ENCODE data around the gene TEDC2.
"Not testable (repeated sequence)": the region's sequence is repeated elsewhere in the genome, so short reads cannot be mapped to it uniquely, and the experiment has no call there.

Gene TEDC2

DNA sequence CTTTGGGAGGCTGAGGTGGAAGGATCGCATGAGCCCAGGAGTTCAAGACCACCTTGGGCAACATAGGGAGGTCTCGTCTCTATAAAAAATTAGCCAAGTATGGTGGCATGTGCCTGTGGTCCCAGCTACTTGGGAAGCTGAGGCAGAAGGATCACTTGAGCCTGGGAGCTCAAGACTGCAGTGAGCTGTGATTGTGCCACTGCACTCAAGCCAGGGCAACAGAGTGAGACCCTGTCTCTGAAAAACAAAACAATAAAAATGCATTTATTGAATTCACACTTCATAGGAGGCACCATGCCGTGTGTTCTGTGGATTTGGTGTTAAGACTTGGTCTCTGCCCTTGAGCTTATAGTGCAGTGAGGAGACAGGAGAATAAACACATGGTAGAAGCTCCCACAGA, 17.4 kb downstream of the TEDC2 start:
- no peak for DNase-seq (ENCODE audit: low spot score)

- DNase-seq (ENCODE audit: low spot score), result peak; percentile 65
These were observed 18.4 kb downstream of the TEDC2 start for GRCh38 chr16:2478279-2478678.

- DNase-seq (ENCODE audit: low spot score), result not testable (repeated sequence)
These were observed 20.1 kb downstream of the TEDC2 start for GRCh38 chr16:2479996-2480395.

- DNase-seq (ENCODE audit: low spot score), result no peak
These were observed 21.0 kb downstream of the TEDC2 start for GRCh38 chr16:2480948-2481347.

- no peak for DNase-seq (ENCODE audit: low spot score)
These were observed 21.8 kb downstream of the TEDC2 start for GRCh38 chr16:2481676-2482075.

DNA sequence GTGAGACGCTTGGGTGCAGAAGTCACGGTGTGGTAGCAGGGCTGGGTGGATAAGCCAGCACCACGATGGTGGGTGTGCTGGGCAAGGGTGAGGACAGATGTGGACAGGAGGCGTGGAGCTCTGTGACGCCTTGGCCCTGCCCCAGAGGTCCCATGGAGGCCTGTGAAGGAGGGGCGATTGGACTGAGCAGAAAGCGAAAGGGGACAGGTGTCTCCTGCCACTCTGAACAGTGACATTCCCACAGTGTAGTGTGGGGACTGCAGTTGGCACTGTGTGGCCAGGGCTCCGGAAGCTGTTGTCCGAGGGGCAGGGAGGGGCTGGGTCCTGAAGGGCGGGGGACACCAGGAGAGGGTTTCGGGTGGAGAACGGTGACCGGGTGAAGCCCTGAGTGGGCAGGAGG, 22.3 kb downstream of the TEDC2 start:
- DNase-seq (ENCODE audit: low spot score), result no peak

DNA sequence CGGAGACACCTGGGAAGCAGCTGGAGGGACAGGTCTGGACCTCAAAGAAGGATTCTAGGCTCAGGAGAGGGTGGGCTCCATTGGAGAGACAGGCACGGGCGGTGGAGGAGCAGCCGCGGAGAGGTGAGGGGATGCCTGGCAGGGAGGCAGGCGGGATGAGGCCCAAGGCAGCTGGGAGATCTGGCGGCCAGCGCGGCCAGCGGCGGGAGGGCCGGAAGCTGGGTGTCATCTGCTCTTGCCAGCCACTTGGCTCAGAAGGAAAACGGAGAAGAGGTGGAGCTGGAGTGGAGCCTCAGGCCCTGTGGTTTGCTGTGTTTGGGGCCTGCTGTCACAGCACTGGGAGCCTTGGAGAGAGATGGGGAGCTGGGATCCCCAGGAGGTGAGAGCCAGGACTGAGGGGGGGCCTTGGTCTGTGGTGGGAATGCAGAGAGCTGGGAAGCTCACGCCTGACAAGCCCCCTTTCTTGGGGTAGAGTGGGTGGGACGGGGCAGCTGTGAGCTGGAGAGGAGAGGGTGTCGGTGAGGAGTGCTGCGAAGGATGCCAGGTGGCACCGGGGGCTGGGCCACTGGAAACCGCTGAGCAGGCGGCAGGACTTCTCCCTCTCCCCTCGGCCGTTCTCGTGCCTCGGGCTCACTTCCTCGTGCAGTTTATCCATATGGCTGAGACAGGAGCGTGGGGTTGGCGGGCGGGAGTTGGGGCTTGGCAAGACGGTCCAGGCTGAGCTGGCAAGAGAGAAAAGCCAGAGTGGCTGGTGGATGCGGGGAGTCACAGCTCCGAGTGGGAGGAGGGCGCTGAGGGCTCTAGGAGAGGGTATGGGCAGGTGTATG, 23.0 kb downstream of the TEDC2 start:
- no peak for DNase-seq (ENCODE audit: low spot score)

- DNase-seq (ENCODE audit: low spot score), result no peak
These were observed 24.3 kb downstream of the TEDC2 start for GRCh38 chr16:2483939-2484897.

DNA sequence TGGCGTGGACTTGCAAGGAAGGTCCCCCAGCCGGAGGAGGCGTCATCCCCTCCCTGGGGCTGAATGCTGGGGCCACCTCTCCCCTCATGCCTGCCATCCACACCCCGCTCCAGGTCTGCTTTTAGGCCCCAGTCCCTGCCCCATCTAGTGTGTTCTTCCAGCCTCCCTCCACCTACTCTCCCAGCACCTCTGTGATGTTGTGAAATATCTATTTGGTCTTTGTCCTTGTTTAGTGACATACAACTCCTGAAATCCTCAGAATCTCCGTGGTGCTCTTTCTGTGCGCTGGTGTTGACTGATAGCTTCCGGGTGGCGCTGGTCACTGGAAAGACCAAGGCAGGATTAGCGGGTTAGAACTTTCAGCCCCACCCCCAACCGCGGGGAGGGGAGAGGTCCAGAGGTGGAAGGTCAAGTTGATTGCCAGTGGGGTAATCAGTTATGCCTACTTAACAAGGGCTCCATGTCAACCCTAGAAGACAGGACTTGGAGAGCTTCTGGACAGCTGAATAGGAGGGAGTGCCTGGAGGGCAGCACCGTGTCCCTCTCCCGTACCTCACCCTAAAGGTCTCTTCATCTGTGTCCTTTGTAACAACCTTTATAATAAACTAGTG, 25.1 kb downstream of the TEDC2 start:
- no peak for DNase-seq (ENCODE audit: low spot score)

GRCh38 chr16:2485811-2486507, 26.1 kb downstream of the TEDC2 start:
- no peak for DNase-seq (ENCODE audit: low spot score)

DNA sequence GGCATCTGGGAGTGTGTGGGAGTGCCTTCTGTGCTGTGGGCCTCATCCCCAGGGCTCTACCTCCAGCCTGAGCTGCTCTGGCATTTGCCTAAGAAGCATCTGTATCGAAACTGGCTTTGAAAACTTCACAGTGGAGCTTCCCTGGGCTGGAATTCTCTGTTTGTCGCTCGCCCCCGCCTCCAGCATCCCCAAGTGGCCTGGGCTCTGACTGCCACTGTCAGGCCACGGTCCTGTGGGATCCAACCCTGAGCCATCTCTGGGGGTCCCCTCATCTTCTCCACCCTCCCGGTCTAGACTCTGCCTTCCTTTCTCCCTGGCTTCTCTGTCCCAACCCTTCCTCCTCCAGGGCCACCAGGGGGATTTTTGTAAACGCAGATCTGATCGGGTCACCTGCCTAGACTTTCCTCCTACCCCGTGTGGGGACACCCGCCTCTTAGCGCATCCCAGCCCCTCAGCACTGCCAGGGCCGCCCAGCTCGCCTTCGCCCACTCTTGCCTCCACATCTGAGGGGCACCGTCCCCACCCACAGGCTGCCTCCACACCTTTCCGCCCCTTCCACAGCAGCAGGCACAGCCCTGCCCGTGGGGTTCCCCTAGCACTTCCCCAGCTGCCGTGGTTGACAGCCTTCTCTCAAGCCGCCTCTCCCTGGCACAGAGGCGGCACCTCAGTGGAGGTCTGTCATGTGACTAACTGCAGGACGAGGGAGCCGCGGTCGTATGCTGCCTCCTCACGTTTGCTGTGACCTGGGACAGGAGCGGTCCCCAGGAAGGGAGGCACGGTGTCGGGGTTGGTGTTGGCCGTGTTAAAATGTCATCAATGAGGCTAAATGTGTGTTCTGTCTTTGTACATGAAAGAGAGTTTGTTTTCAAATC, 27.0 kb downstream of the TEDC2 start:
- peak; percentile 82 for DNase-seq (ENCODE audit: low spot score)

- DNase-seq (ENCODE audit: low spot score), result no peak
These were observed 27.6 kb downstream of the TEDC2 start for GRCh38 chr16:2487517-2487842.

- no peak for DNase-seq (ENCODE audit: low spot score)
These were observed 28.1 kb downstream of the TEDC2 start for GRCh38 chr16:2487903-2488531.

GRCh38 chr16:2489581-2489980, 29.7 kb downstream of the TEDC2 start:
- no peak for DNase-seq (ENCODE audit: low spot score)

DNA sequence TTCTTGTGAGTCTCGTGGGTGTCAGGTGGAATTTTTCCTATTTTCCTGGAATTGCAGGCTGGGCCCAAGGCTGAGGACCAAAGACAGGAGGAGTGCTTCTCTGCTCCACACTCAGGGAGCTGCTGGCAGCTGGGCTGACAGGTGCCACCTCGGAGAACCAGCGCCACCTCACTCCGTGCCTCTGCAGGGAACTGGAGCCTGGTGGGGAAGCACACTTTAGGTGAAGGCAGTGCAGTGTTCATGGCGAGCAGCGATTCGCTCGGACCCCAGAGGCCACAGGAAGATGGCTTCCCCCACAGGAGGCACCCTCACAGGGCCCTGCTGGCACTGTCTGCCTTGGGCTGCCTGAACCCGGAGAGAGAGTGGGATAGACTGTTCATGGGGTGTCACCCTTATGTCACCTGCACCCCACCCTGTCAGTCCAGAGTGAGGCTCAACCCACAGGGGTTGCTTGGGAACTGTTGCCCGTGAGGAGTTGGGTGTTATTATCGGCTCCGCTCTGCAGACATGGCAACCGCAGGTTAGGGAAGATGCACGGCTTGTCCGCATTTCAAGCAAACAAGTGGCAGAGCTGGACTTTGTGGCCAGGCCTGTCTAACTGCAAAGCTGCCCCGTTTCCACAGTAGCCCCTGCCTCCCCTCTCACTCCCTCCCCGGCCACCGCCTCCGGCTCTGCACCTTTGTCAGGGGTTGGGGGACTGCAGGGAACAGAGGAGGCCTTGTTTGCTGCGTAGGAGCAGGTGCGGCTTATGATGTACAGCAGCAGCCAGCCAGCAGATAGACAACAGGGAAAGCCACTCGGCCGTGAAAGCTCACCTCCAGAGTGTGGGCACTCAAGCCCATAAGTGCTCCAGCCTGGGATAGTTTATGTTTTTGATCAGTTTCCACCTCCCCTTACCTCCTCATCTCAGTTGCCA, 30.5 kb downstream of the TEDC2 start:
- DNase-seq (ENCODE audit: low spot score), result no peak

DNA sequence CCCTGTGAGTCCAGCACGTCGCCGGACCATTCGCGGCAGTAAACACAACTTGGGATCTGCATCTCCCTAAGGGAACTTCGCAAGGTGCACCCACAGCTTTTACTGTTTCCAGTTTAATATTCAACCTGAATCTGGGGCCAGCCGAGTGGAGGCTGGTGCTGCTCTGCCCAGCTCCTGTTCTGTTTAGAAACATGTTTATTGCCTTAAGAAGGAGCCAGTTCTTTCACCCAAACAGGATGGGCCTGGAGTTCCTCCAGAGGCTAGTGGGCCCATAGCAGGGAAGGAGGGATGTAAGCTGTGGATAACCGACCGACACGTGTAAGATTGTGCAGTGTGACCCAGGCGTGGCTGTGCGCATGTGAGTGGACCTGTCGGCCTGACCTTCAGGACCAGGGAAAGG, 32.4 kb downstream of the TEDC2 start:
- DNase-seq (ENCODE audit: low spot score), result no peak

- no peak for DNase-seq (ENCODE audit: low spot score)
These were observed 33.7 kb downstream of the TEDC2 start for GRCh38 chr16:2493605-2494004.

DNA sequence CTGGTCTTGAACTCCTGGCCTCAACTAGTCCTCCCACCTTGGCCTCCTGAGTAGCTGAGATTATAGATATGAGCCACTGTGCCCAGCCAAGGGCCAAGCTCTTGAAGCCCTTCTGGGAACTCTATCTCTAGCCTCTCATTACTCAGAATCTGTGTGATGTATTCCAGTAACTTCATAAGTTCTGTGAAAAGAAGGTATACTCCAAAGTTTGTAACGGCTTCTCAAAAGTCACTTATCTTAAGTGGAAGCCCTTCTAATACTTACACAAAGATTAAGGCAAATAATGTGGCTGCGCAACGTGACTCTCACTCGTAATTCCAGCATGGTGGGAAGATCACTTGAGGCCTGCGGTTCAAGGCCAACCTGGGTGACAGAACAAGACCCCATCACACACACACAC, 34.7 kb downstream of the TEDC2 start:
- no peak for DNase-seq (ENCODE audit: low spot score)

GRCh38 chr16:2495041-2495440, 35.1 kb downstream of the TEDC2 start:
- DNase-seq (ENCODE audit: low spot score), result no peak

Measured in hematopoietic multipotent progenitor cell treated with erythropoietin and hydrocortisone succinate and interleukin-3 and kit ligand, for 17 days (in vitro differentiated cells).